HG02623 (cell line): ENCODE data around the gene XKR7.

Experiments
- ATAC-seq: cut with Tn5 transposase; IDR thresholded peaks from one replicate; pipeline ENCODE4 v1.9.1; 2021; ENCODE audit warnings: moderate library complexity; ENCODE audit not compliant: unreplicated experiment

Gene XKR7

DNA sequence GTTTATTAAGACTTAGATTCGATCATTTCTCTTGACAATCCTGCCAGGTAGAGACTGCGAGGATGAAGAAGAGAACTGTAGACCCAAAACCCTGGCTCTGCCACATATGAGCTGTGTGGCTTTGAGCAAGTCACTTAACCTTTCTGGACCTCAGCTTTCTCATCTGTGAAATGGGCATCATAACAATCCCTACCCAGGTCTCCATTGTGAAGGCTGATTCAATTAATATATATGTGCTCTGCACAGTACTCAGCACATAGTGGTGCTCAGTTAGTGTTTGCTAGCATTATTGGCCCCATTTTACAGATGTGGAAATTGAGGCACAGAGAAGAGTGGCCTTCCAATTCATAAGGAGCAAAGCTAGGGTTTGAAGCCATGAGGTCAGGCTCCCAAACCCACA, 7.9 kb downstream of the XKR7 start:
- ATAC-seq = no peak

- no peak for ATAC-seq
Measured at GRCh38 chr20:31977080-31977479, 9.1 kb downstream of the XKR7 start.

DNA sequence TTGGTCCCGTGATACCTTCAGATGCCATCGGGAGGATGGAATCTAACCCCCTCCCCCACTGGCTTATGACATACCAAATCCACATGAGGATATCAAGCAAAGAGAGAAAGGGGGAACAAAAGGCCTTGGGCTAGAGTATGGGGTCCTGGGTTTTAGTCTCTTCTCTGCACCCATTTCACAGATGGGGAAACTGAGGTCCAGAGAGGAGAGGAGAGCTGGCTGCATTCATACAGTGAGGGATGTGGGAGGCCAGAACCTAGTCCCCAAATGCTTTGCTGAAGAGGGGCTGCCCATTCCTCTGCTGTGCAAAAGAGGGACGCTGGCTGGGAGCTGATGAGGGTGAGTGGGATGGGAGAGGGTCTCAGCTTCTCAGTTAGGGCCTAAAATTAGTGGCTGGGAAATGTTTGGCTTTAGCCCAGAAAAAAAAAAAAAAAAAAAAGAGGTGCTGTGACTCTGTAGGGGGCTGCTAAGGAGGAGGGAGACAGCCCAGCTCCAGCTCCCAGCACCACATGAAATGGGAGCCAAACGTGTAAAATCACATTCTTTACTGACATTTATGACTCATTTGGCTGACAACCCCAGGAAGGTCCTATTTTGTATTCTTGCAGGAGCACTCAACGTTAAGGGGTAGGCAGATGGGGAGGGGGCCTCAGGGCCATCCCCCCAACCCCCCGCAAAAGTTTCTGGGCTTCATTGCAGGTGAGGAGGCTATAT, 11.9 kb downstream of the XKR7 start:
- ATAC-seq = no peak

- ATAC-seq = no peak
Measured at GRCh38 chr20:31981784-31982183, 13.8 kb downstream of the XKR7 start.

- ATAC-seq = no peak
Measured at GRCh38 chr20:31984981-31985471, 17.1 kb downstream of the XKR7 start.

DNA sequence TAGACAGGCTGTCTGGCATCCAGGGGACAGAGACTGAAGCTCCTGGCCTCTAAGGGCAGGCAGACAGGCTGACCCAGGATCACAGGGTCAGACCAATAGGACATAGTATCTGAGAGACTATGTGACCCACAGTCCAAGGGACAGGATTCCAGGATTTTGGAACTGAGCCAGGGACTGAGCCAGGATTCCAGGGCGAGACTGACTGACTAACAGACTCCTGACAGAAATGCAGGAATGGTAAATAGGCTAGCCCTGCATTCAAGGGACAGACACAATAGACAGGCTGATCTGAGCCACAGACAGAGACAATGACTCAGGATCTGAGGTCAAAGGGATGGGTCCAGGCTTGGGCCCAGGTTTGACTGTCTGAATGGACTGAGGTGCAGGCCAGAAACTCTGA, 19.8 kb downstream of the XKR7 start:
- ATAC-seq = no peak

DNA sequence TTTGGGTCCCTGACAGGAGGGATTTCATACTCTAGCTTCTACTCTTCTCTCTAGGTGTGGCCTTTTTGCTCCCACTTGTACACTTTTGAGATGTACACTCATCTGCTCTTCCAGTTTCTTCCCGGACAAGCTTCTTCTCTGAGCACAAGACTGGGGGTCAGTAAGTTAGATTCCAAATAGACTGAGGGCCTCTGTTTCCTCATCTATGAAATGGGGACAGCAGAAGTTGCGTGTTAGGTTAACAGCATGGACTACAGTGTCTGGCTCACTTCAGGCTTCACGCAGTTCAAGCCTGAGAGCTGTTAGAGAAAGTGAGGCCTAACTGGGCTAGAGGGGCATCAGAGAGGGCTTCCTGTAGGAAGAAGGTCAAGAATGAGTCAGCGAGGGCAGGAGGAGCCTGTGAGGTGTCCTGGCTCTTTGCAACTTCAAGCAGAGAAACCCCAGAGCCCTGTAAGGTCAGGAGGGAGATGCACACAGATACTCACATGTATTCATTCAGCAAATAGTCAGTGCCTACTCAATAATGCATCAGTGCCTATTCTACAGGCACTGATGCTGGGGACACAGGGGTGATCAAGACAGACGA, 20.6 kb downstream of the XKR7 start:
- no peak for ATAC-seq

- ATAC-seq = no peak
Measured at GRCh38 chr20:31989030-31989645, 21.2 kb downstream of the XKR7 start.

- no peak for ATAC-seq
Measured at GRCh38 chr20:31990641-31991338, 22.8 kb downstream of the XKR7 start.

- ATAC-seq = no peak
Measured at GRCh38 chr20:31991339-31991705, 23.4 kb downstream of the XKR7 start.

DNA sequence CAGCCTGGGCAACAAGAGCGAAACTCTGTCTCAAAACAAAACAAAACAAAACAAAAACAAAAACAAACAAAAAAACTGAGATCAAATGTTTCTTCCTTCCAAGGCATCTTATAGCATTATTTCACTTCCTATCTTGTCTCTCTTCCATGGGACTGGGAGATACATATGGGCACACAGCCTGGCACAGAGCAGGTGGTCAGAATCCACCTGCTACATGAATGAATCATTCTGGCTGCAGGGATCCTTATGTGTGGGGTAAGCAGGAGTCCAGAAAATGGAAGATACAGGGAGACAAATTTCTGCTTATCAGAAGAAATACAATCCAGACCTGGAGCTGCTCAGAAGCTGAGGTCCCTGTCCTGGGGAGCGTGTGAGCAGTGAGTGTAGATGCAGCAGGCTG, 24.1 kb downstream of the XKR7 start:
- no peak for ATAC-seq

DNA sequence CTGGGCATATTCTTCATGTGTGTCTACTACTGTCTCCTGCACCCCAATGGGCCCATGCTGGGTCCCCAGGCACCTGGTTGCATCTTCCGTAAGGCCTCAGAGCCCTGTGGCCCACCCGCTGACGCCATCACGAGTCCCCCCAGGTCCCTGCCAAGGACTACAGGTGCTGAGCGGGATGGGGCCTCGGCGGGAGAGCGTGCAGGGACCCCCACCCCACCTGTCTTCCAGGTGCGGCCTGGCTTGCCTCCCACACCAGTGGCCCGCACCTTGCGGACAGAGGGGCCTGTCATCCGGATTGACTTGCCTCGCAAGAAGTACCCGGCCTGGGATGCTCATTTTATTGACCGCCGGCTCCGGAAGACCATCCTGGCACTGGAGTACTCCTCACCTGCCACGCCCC, 29.0 kb downstream of the XKR7 start:
- ATAC-seq = no peak

- no peak for ATAC-seq
Measured at GRCh38 chr20:31998246-31998645, 30.3 kb downstream of the XKR7 start.

DNA sequence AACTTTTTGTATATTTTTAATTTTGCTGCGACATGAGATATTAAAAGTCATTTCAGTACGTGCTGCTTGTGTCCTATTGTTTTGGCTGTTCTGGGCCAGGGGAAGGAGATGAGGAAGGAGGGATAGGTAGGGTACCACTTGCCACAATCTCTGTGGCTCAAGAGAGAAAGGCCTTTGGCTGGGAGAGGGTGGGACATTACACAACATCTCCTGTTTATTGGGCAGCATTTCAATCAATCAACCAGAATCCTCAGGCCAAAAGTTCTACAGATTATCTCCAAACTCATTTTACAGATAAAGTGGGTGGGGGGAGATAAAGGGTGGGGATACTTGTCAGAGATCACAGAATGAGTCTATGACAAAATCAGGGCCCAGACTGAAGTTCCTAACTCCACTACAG, 35.4 kb downstream of the XKR7 start:
- ATAC-seq = no peak

DNA sequence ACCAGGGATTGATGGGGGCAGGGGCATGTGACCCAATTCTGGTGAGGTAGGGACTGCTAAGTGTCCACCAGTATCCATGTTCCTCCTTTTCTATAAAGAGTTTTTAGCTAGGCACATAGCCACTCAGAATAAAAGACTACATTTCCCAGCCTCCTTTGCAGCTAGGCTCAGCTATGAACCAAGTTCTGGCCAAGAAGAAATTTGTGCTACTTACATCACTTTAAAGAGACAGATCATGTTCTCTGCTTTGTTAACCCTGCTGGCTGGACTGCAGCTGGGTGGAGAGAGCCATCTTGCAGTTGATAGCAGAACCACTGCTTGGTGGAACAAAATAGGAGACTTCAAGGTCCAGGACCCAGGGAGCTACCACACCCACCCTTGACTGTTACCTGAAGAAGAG, 37.0 kb downstream of the XKR7 start:
- no peak for ATAC-seq

- ATAC-seq = no peak
Measured at GRCh38 chr20:32006053-32006452, 38.1 kb downstream of the XKR7 start.

DNA sequence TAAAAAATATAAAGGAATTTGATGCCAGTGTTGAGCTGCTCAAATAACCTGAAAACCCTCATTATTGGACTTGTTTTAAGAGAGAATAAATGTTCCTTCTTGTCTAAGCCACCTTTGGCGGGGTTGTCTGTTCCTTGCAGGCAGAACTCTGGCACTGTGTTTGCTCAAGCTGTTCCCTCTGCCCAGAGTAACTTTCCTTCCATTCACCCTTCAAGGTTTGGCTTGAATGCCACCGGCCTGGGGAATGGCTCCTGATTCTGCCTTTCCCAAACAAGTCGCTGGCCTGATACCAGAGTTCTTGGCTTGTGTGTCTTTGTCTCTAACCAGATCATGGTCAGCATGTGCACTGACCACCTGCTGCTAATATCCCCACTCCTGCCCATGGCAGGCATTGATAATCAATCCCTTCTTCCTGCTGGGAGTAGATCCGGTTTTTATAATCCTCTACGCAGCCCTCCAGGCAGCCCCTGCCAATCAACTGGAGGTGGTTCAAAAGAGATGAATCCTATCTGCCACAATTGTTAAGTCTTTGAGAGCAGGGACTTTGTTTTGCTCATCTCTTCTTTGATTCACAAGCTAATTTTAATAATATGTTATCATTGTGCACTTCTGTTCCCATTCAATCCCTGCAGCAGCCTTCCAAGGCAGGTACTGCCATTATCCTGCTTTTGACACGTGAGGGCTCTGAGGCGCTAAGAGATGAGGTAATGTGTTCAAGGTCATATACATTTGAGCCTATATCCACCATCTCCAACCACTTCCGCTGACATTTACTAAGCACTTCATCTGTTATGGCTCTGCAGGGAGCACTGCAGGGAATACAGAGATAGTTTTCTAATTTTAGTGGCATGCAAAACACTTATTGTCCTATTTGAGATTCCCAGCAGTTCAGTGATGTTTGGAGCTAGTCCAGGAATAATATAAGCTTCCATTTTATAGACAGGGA, 39.2 kb downstream of the XKR7 start:
- ATAC-seq = no peak

DNA sequence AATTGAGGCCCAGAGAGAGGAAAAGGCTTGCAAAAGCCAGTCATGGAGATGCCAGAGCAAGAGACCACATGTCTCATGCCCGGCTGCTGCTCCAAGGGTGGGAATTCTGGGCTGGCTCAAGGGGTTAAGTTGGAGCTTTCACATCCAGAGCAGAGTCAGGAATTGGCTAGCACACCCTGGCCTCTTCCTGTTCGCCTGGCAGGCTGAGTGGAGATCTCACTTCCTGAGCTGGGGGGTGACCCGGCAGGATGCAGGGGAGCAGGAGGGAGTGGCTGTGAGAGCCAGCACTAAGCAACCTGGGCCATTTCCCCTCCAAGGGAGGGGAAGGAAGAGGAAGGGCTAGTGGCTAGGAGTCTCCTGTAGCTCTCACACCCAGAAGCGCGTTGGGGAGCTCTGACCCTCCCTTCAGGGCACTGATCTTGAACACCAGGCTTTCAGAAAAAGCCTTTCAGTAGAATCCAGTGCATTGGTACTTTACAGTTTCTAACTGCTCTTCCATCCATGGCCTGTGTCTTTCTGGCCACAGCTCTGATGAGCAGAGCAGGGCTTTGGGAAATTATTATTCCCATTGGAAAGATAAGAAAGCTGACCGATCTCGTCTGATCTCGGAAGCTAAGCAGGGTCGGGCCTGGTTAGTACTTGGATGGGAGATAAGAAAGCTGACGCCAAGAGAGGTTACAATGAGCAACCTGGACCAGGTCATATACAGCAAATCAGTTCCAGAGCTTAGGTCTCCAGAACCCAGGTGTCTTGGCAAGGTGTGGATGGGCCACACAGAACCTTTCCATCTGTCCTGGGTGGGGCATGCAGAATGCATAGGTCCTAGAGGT, 40.1 kb downstream of the XKR7 start:
- no peak for ATAC-seq

GRCh38 chr20:32009564-32009963, 41.6 kb downstream of the XKR7 start:
- no peak for ATAC-seq

DNA sequence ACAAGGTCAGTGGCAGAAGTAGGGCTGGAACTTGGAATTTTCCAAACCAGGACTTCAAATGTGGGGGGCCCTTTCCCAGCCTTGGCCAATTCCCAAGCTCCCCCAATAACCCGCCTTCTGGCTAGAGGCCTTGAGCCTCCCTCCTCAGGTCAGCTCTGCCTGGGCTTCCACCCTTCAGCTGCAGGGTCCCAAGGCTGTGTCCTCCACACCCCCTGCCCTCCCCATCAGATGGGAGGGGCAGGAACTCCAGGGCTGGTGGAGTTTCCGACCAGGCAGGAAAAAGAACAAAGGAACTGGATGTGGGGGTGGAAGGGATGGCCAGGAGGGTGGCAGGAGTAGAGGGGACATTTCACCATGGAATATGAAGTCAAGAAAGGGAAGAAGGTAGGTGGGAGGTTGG, 42.1 kb downstream of the XKR7 start, which contains the start of gene CCM2L:
Gene CCM2L, plus strand, starts transcription at position 338 of the 400 bp plus-strand sequence. Its CDS starts 17 bp downstream, at position 355.
- no peak for ATAC-seq
